ENCODE data around the gene CFAP77. TPM values are rescaled to one million over a fixed set of nuclear protein-coding genes. Genes with fewer than 3 reads are reported as not detected.

The CFAP77 gene
- total RNA-seq, 1 donor from 2014 or later = 0.36 TPM

DNA sequence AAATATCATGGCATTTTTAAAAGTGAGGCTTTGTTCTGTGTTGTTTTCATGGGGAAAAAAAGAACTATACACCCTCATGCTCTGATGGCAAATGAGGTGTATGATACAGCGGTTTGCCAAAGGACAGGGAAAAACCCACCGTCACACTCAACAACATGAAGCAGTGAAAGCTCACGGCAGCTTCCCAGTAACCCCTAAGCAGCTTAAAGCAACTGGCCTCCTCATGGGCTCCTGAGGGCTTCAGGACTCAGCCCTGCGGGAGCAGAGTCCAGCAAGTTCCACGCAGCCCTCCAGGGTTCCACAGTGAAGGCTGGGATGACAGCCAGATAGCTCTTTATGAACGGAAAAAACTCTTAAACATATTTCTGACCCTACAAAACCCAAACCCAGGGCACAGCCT is 185.3 kb downstream of the CFAP77 start:
- DNase-seq (ENCODE audit: low read depth) (no peak), FAIRE-seq (no peak)
- H2AFZ ChIP-seq (ENCODE audit: low read depth, low read length) = no peak overlapping the region
- Mint-ChIP-seq H3K27me3 (ENCODE audit: low read depth, unreplicated experiment) (peaks cover 30% of the 10 kb centered on the region), H3K36me3 (ENCODE audit: low read depth, unreplicated experiment) (peaks cover 33% of the 10 kb centered on the region), H3K9me3 (ENCODE audit: unreplicated experiment) (no peaks in the 10 kb centered on the region), H3K4me3 (ENCODE audit: unreplicated experiment) (no peak overlapping the region), H3K4me1 (ENCODE audit: low read depth, unreplicated experiment) (peaks cover 5% of the 10 kb centered on the region), H3K27ac (ENCODE audit: unreplicated experiment) (no peak overlapping the region)
- H3K9ac ChIP-seq (ENCODE audit: low read length) = no peak overlapping the region
- no peaks in the 10 kb centered on the region for H3K79me2 ChIP-seq (ENCODE audit: insufficient read depth, low read length)
- peaks cover 23% of the 10 kb centered on the region for H3K27me3 ChIP-seq (ENCODE audit: insufficient read depth, low read length)
- H4K20me1 ChIP-seq (ENCODE audit: insufficient read depth, low read length) = peaks cover 81% of the 10 kb centered on the region
- no peaks in the 10 kb centered on the region for H3K4me1 ChIP-seq (ENCODE audit: insufficient read depth, low read length)
- H3K4me3 ChIP-seq (ENCODE audit: insufficient read depth, low read depth, low read length) = no peak overlapping the region
- no peak overlapping the region for H3K4me2 ChIP-seq (ENCODE audit: low read length)
- no peaks in the 10 kb centered on the region for H3K9me3 ChIP-seq (ENCODE audit: insufficient read depth, low read depth, low read length)
- H3K27ac ChIP-seq (ENCODE audit: low read depth, low read length) = no peak overlapping the region
- TF ChIP-seq EZH2 (IDR thresholded peaks at IDR 0.05; ENCODE audit: insufficient read depth, low read length) = no peak
- TF ChIP-seq, protein P1, sequence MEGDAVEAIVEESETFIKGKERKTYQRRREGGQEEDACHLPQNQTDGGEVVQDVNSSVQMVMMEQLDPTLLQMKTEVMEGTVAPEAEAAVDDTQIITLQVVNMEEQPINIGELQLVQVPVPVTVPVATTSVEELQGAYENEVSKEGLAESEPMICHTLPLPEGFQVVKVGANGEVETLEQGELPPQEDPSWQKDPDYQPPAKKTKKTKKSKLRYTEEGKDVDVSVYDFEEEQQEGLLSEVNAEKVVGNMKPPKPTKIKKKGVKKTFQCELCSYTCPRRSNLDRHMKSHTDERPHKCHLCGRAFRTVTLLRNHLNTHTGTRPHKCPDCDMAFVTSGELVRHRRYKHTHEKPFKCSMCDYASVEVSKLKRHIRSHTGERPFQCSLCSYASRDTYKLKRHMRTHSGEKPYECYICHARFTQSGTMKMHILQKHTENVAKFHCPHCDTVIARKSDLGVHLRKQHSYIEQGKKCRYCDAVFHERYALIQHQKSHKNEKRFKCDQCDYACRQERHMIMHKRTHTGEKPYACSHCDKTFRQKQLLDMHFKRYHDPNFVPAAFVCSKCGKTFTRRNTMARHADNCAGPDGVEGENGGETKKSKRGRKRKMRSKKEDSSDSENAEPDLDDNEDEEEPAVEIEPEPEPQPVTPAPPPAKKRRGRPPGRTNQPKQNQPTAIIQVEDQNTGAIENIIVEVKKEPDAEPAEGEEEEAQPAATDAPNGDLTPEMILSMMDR (IDR thresholded peaks at IDR 0.05; ENCODE audit: insufficient read depth, low read depth, low read length) = no peak
- H3K36me3 ChIP-seq (ENCODE audit: insufficient read depth, low read length) = peaks cover 3% of the 10 kb centered on the region

DNA sequence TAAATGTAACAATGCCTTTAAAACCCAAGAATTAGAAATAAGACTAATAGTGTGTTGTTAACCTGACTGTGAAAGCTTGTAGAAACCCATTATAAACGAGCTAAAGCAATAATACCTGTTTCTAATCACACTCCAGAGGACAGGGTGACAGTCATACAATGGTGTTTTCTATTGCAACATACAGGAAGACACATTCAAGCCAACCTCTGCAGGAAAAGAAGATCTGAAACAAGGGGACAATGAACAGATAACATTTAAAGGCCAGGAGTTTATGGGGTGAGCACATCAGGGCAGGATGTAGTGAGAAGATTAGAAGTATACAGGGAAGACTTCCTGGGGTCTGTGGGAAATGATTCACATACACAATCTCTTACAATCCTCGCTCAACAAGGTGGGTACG is 186.2 kb downstream of the CFAP77 start:
- no peak overlapping the region for H3K27ac Mint-ChIP-seq (ENCODE audit: unreplicated experiment)
- peaks cover 6% of the 10 kb centered on the region for H3K36me3 ChIP-seq (ENCODE audit: insufficient read depth, low read length)
- no peak for DNase-seq (ENCODE audit: low read depth)

More for the DNA sequence above, 186.2 kb downstream of the CFAP77 start:
- H3K4me1 Mint-ChIP-seq (ENCODE audit: low read depth, unreplicated experiment) = peaks cover 5% of the 10 kb centered on the region
- H3K27me3 Mint-ChIP-seq (ENCODE audit: low read depth, unreplicated experiment) = peaks cover 24% of the 10 kb centered on the region
- H3K4me3 Mint-ChIP-seq (ENCODE audit: unreplicated experiment) = no peak overlapping the region
- Histone ChIP-seq H3K4me3 (ENCODE audit: insufficient read depth, low read depth, low read length) (no peak overlapping the region), H3K79me2 (ENCODE audit: insufficient read depth, low read length) (no peaks in the 10 kb centered on the region), H3K9me3 (ENCODE audit: insufficient read depth, low read depth, low read length) (no peaks in the 10 kb centered on the region), H3K9ac (ENCODE audit: low read length) (no peak overlapping the region), H2AFZ (ENCODE audit: low read depth, low read length) (no peak overlapping the region), H3K27me3 (ENCODE audit: insufficient read depth, low read length) (peaks cover 14% of the 10 kb centered on the region), H3K4me2 (ENCODE audit: low read length) (no peak overlapping the region), H3K4me1 (ENCODE audit: insufficient read depth, low read length) (no peaks in the 10 kb centered on the region), H4K20me1 (ENCODE audit: insufficient read depth, low read length) (peaks cover 74% of the 10 kb centered on the region), H3K27ac (ENCODE audit: low read depth, low read length) (no peak overlapping the region)
- no peaks in the 10 kb centered on the region for H3K9me3 Mint-ChIP-seq (ENCODE audit: unreplicated experiment)
- TF ChIP-seq EZH2 (IDR thresholded peaks at IDR 0.05; ENCODE audit: insufficient read depth, low read length) = no peak
- TF ChIP-seq, protein P1 (IDR thresholded peaks at IDR 0.05; ENCODE audit: insufficient read depth, low read depth, low read length) = no peak
- H3K36me3 Mint-ChIP-seq (ENCODE audit: low read depth, unreplicated experiment) = peaks cover 41% of the 10 kb centered on the region
- no peak for FAIRE-seq
